Measurements from ENCODE around the gene FBXL20.

GRCh38 chr17:39399791-39400190, 1.6 kb downstream of the FBXL20 start:
- TF ChIP-seq NFXL1 (CRISPR knock-in tag; IDR thresholded peaks at IDR 0.05), result no peak
- no peak for TF ChIP-seq NR1H2 (CRISPR knock-in tag; IDR thresholded peaks at IDR 0.05)
- peak; percentile 67 for TF ChIP-seq MAFG (tag; conservative IDR thresholded peaks at IDR 0.05)
- TF ChIP-seq EZH2 (IDR thresholded peaks at IDR 0.05; ENCODE audit: borderline replicate concordance, low read depth, low read length), result no peak
- no peak for TF ChIP-seq ATF7 (IDR thresholded peaks at IDR 0.05)
- no peak for TF ChIP-seq ZNF274 (IDR thresholded peaks at IDR 0.05; ENCODE audit: borderline replicate concordance, low read depth, low read length)
- no peak for TF ChIP-seq TEAD2 (tag; IDR thresholded peaks at IDR 0.05)
- TF ChIP-seq MAFK (IDR thresholded peaks at IDR 0.05; ENCODE audit: low read length), result no peak
- no peak for TF ChIP-seq TBP (optimal IDR thresholded peaks at IDR 0.05; ENCODE audit: low read depth, low read length)
- TF ChIP-seq, protein P1, sequence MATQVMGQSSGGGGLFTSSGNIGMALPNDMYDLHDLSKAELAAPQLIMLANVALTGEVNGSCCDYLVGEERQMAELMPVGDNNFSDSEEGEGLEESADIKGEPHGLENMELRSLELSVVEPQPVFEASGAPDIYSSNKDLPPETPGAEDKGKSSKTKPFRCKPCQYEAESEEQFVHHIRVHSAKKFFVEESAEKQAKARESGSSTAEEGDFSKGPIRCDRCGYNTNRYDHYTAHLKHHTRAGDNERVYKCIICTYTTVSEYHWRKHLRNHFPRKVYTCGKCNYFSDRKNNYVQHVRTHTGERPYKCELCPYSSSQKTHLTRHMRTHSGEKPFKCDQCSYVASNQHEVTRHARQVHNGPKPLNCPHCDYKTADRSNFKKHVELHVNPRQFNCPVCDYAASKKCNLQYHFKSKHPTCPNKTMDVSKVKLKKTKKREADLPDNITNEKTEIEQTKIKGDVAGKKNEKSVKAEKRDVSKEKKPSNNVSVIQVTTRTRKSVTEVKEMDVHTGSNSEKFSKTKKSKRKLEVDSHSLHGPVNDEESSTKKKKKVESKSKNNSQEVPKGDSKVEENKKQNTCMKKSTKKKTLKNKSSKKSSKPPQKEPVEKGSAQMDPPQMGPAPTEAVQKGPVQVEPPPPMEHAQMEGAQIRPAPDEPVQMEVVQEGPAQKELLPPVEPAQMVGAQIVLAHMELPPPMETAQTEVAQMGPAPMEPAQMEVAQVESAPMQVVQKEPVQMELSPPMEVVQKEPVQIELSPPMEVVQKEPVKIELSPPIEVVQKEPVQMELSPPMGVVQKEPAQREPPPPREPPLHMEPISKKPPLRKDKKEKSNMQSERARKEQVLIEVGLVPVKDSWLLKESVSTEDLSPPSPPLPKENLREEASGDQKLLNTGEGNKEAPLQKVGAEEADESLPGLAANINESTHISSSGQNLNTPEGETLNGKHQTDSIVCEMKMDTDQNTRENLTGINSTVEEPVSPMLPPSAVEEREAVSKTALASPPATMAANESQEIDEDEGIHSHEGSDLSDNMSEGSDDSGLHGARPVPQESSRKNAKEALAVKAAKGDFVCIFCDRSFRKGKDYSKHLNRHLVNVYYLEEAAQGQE (IDR thresholded peaks at IDR 0.05; ENCODE audit: borderline replicate concordance), result no peak
- TF ChIP-seq, protein P1 (CRISPR knock-in tag; IDR thresholded peaks at IDR 0.05; ENCODE audit: low read depth), result no peak
- no peak for TF ChIP-seq ZFP36 (IDR thresholded peaks at IDR 0.05; ENCODE audit: low read depth, low read length, partially characterized antibody)
